Keratinocyte (primary cell): ENCODE data around the gene CD46. TPM values are rescaled to one million over a fixed set of nuclear protein-coding genes. Genes with fewer than 3 reads are reported as not detected.

Experiments used
- DNase-seq: peaks from one replicate; pipeline ENCODE4 v3.0.0-alpha.2; 2011; ENCODE audit warnings: low read depth, missing footprints, low spot score
- FAIRE-seq: peaks from 2 replicates; lab custom pipeline; 2011; peaks lifted over from hg19 to GRCh38; lab: Jason Lieb, UNC
- H2AFZ ChIP-seq: 2 replicates; pipeline ENCODE4 v1.6.0; 2012; ENCODE audit warnings: low read length, control low read depth, inconsistent platforms; ENCODE audit not compliant: control insufficient read depth
- H3K27ac ChIP-seq: 2 replicates; pipeline ENCODE4 v1.5.1; 2011; ENCODE audit warnings: low read length; ENCODE audit not compliant: control insufficient read depth, insufficient read depth
- H3K27me3 ChIP-seq: 3 replicates; pipeline ENCODE4 v1.6.0; 2011; ENCODE audit warnings: low read length; ENCODE audit not compliant: control insufficient read depth, insufficient read depth; ENCODE audit errors: extremely low read depth
- H3K36me3 ChIP-seq, 2 experiments: 2 replicates in 1 of 2; 3 replicates in 1 of 2; pipeline ENCODE4 v1.5.1; 2011; ENCODE audit warnings: low read length in 2 of 2, mild to moderate bottlenecking in 1 of 2; ENCODE audit not compliant: control insufficient read depth in 2 of 2, insufficient read depth in 2 of 2; ENCODE audit errors: extremely low read depth in 1 of 2
- H3K4me1 ChIP-seq: 3 replicates; pipeline ENCODE4 v1.5.1; 2011; ENCODE audit warnings: low read length; ENCODE audit not compliant: control insufficient read depth, insufficient read depth; ENCODE audit errors: extremely low read depth
- H3K4me2 ChIP-seq: 3 replicates; pipeline ENCODE4 v1.6.0; 2011; ENCODE audit warnings: low read depth, low read length; ENCODE audit not compliant: control insufficient read depth, insufficient read depth; ENCODE audit errors: extremely low read depth
- H3K4me3 ChIP-seq, 3 experiments: fragments of 200-600 bp in 1 of 3; sonication (generic) in 1 of 3; 2 replicates in 2 of 3; 3 replicates in 1 of 3; pipeline ENCODE4 v1.5.1; 2011 to 2016; ENCODE audit warnings: low read length in 3 of 3, mild to moderate bottlenecking in 3 of 3, control low read depth in 2 of 3, inconsistent platforms in 1 of 3, low read depth in 1 of 3, mixed read lengths in 1 of 3, mixed run types in 1 of 3, moderate library complexity in 1 of 3; ENCODE audit not compliant: control insufficient read depth in 2 of 3, insufficient read depth in 2 of 3; ENCODE audit errors: extremely low read depth in 1 of 3
- H3K79me2 ChIP-seq: 2 replicates; pipeline ENCODE4 v1.6.0; 2012; ENCODE audit warnings: low read length; ENCODE audit not compliant: control insufficient read depth, insufficient read depth
- H3K9ac ChIP-seq: 3 replicates; pipeline ENCODE4 v1.6.0; 2011; ENCODE audit warnings: low read length; ENCODE audit not compliant: control insufficient read depth, insufficient read depth; ENCODE audit errors: extremely low read depth
- H3K9me1 ChIP-seq: 3 replicates; pipeline ENCODE4 v1.6.0; 2011; ENCODE audit warnings: low read length; ENCODE audit not compliant: control insufficient read depth, insufficient read depth; ENCODE audit errors: extremely low read depth
- H3K9me3 ChIP-seq: 2 replicates; pipeline ENCODE4 v1.5.1; 2012; ENCODE audit warnings: low read depth, low read length; ENCODE audit not compliant: control insufficient read depth
- H4K20me1 ChIP-seq: 3 replicates; pipeline ENCODE4 v1.6.0; 2011; ENCODE audit warnings: low read length; ENCODE audit not compliant: control insufficient read depth, insufficient read depth; ENCODE audit errors: extremely low read depth
- CTCF ChIP-seq, 3 experiments: IDR thresholded peaks in 1 of 3; conservative IDR thresholded peaks in 1 of 3; optimal IDR thresholded peaks in 1 of 3; 2 replicates in 2 of 3; 3 replicates in 1 of 3; pipeline versions ENCODE3 to v1.5.1; 2011; ENCODE audit warnings: low read length in 3 of 3, mild to moderate bottlenecking in 3 of 3, moderate library complexity in 2 of 3, control low read depth in 1 of 3, inconsistent platforms in 1 of 3; ENCODE audit not compliant: insufficient read depth in 2 of 3; ENCODE audit errors: extremely low read depth in 1 of 3
- EZH2 ChIP-seq: IDR thresholded peaks from one replicate; pipeline ENCODE4 v1.6.1; 2012; ENCODE audit warnings: inconsistent platforms, mild to moderate bottlenecking, low read length, moderate library complexity
- dilution Hi-C: fragments of 300-500 bp; cut with MboI; formaldehyde crosslinking; loops from one replicate; pipeline ENCODE4 v1.7.0; 2020; ENCODE audit warnings: low sequenced_read_pairs; ENCODE audit not compliant: extremely low pct_ligation_motif_present
- polyA plus RNA-seq, 5 experiments: library from polyadenylated mRNA; depleted of rRNA in 3 of 5; stranded (reverse) in 3 of 5; stranded (forward) in 1 of 5; unstranded in 1 of 5; fragments of >200 nt; gene quantifications; 1 replicate in 1 of 5; 2 replicates in 3 of 5; 3 replicates in 1 of 5; pipeline versions ENCODE4 v1.2.1 to v1.2.3, GENCODE V29; 2011 to 2012; ENCODE audit warnings: missing spikeins in 2 of 5, low read depth in 1 of 5, low replicate concordance in 1 of 5

The CD46 gene
- polyA plus RNA-seq, 1 donor (not counting 4 experiments of a cell fraction or from before 2014, with no cell fraction given): 298 TPM

GRCh38 chr1:207747627-207748492 lies 4.0 kb upstream of the CD46 start:
- Histone ChIP-seq H3K4me2 (no peak overlapping the region), H4K20me1 (no peaks in the 10 kb centered on the region), H3K27me3 (no peaks in the 10 kb centered on the region), H3K36me3 (no peaks in the 10 kb centered on the region), H3K9ac (no peak overlapping the region), H3K9me1 (no peaks in the 10 kb centered on the region), H3K4me3 (no peak overlapping the region), H3K4me1 (peaks cover 13% of the 10 kb centered on the region), H3K27ac (no peak overlapping the region), H2AFZ (no peak overlapping the region), H3K79me2 (peaks cover 10% of the 10 kb centered on the region), H3K9me3 (no peaks in the 10 kb centered on the region)
- no peak for DNase-seq
- no peak for FAIRE-seq
- dilution Hi-C loops: no loop called here
- TF ChIP-seq CTCF (optimal IDR thresholded peaks at IDR 0.05 in 1 of 3, IDR thresholded peaks at IDR 0.05 in 1 of 3, conservative IDR thresholded peaks at IDR 0.05 in 1 of 3; ENCODE audit: extremely low read depth in 1 of 3, insufficient read depth in 2 of 3, low read length in 3 of 3) (no peak), EZH2 (no peak)

DNA sequence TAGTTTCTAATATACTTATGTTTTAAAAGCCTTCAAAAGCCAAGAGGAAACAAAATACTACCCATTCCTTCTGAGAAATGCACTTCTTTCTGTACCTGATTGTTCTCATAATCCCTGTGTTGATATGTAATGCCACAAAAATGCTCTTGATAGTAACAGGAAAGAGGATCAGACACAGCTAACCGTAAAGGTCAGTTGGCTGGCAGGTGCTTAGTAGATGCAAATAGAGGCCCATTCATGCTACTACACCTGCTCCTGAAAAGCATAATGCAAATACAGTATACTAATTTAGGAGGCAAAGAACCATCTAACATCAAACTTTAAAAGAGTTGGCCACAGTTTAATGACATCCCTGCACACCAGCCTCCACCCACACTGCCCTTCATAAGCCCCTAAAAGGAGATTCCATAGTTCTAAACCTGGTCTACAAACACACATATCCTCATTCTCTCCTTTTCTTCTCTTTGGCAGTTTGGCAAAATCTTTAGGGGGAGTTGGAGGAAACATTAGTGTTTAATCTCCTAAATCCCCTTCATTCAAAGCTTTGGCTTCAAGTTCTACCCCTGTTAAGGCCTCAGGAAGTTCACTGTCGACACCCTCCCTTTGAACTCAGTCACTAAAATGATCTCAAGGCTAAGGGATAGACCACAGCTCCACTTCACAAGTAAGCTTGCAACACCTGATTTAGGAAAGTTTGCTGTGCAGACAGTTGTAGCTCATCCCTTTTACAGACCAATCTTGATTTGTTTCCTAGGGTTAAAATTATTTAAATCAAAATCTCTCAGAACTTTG lies 2.9 kb upstream of the CD46 start:
- H3K4me1 ChIP-seq: peaks cover 19% of the 10 kb centered on the region
- no peak overlapping the region for H3K27ac ChIP-seq
- no peak for DNase-seq
- H3K79me2 ChIP-seq: peaks cover 21% of the 10 kb centered on the region
- no peaks in the 10 kb centered on the region for H3K9me3 ChIP-seq
- no peaks in the 10 kb centered on the region for H3K27me3 ChIP-seq
- dilution Hi-C loops: no loop called here
- H2AFZ ChIP-seq: no peak overlapping the region
- TF ChIP-seq CTCF (optimal IDR thresholded peaks at IDR 0.05 in 1 of 3, IDR thresholded peaks at IDR 0.05 in 1 of 3, conservative IDR thresholded peaks at IDR 0.05 in 1 of 3; ENCODE audit: extremely low read depth in 1 of 3, insufficient read depth in 2 of 3, low read length in 3 of 3) (no peak), EZH2 (no peak)
- H3K4me2 ChIP-seq: no peak overlapping the region
- H3K36me3 ChIP-seq: no peaks in the 10 kb centered on the region
- no peaks in the 10 kb centered on the region for H3K9me1 ChIP-seq
- H3K9ac ChIP-seq: no peak overlapping the region
- no peak for FAIRE-seq
- H4K20me1 ChIP-seq: no peaks in the 10 kb centered on the region
- no peak overlapping the region for H3K4me3 ChIP-seq
